ENCODE measurements around the gene RELT. TPM values are rescaled to one million over a fixed set of nuclear protein-coding genes. Genes with fewer than 3 reads are reported as not detected.
A peak's percentile ranks its signal among the peaks of the same experiment; 100 is the strongest.

Gene RELT
- total and polyA plus RNA-seq, 3 donors from 2014 or later, result 6.2 to 8.6 (median 8.4) TPM

DNA sequence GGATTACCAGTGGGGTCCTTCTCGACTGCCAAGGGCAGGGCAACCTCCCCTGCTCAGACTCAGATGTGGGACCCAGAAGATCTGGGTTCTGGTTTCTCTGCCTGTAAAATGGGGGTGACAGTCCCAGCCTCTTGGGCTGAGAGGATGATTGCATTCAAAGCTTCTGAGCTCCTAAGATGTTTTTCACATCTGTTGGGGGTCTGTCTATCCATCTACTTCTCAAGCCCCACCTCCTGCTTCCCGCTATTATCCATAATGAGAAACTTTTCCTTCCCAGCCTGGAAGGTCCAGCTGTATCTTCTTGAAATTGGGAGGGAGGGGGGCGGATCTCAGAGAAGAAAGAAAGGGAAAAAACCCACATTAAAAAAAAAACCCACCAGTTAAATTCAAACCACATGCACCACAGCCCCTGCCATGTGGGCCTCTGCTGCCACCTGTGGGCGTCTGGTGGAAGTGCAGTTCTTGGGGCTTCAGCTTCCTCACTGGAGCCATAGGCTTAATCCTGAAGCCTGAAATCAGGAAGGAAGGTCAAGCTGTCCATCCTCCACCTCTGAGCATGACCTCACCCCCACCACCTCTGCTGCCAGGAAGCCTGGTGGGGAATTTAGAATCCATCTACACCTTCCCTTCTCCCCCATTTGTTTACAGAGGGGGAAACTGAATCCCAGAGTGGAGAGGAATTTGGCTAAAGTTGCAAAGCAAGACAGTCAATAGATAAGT lies 40.8 kb upstream of the RELT start:
- WGBS, 2 donors, result 22 to 25% methylated on average over 4 of the region's 4 CpGs
- peaks cover 59% of the 10 kb centered on the region for H3K4me1 ChIP-seq
- no peaks in the 10 kb centered on the region for H3K27me3 ChIP-seq
- no peak overlapping the region for H3K4me3 ChIP-seq
- H3K36me3 ChIP-seq (ENCODE audit: low read depth, missing control alignments), result no peaks in the 10 kb centered on the region
- peak overlapping the region; percentile 69 to 79 for H3K27ac ChIP-seq
- intact Hi-C loops (cut with DNase I; ENCODE audit: low total_unique reads), result no loop called here
- peak; percentile 87 for DNase-seq
- TF ChIP-seq POLR2A (IDR thresholded peaks at IDR 0.05), result no peak
- TF ChIP-seq, protein P1, sequence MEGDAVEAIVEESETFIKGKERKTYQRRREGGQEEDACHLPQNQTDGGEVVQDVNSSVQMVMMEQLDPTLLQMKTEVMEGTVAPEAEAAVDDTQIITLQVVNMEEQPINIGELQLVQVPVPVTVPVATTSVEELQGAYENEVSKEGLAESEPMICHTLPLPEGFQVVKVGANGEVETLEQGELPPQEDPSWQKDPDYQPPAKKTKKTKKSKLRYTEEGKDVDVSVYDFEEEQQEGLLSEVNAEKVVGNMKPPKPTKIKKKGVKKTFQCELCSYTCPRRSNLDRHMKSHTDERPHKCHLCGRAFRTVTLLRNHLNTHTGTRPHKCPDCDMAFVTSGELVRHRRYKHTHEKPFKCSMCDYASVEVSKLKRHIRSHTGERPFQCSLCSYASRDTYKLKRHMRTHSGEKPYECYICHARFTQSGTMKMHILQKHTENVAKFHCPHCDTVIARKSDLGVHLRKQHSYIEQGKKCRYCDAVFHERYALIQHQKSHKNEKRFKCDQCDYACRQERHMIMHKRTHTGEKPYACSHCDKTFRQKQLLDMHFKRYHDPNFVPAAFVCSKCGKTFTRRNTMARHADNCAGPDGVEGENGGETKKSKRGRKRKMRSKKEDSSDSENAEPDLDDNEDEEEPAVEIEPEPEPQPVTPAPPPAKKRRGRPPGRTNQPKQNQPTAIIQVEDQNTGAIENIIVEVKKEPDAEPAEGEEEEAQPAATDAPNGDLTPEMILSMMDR (IDR thresholded peaks at IDR 0.05), result peak; percentile 86 to 99 (median 90)
- H3K9me3 ChIP-seq, result no peaks in the 10 kb centered on the region

DNA sequence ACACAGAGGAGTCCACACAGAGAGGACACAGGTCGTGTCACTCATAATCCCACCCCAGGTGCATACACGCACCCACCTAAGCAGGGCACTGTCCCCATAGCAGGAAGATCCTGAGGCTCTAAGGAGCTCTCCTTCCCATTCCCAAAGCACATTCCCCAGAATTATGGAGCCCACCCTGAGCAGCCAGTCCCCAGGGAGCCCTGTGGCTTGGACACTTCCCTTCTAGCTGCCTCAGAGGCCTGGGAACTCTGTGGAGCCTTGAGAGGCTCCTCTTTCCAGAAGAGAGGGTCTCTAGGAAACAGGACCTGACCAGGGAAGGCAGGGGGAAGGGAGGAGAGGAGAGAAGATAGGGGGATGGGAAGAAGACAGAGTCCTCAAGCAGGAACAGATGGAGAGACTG lies 38.4 kb upstream of the RELT start:
- no peak overlapping the region for H3K4me3 ChIP-seq
- H3K4me1 ChIP-seq, result peaks cover 37% of the 10 kb centered on the region
- WGBS, 2 donors, result 75 to 88% methylated on average over 2 of the region's 2 CpGs
- H3K36me3 ChIP-seq (ENCODE audit: low read depth, missing control alignments), result no peaks in the 10 kb centered on the region
- no peaks in the 10 kb centered on the region for H3K27me3 ChIP-seq
- no peaks in the 10 kb centered on the region for H3K9me3 ChIP-seq
- TF ChIP-seq, protein P1 (IDR thresholded peaks at IDR 0.05), result no peak
- TF ChIP-seq POLR2A (IDR thresholded peaks at IDR 0.05), result no peak
- peak overlapping the region in 1 of 2 donors; percentile 62 for H3K27ac ChIP-seq
- DNase-seq, result no peak
- intact Hi-C loops (cut with DNase I; ENCODE audit: low total_unique reads), result no loop called here

DNA sequence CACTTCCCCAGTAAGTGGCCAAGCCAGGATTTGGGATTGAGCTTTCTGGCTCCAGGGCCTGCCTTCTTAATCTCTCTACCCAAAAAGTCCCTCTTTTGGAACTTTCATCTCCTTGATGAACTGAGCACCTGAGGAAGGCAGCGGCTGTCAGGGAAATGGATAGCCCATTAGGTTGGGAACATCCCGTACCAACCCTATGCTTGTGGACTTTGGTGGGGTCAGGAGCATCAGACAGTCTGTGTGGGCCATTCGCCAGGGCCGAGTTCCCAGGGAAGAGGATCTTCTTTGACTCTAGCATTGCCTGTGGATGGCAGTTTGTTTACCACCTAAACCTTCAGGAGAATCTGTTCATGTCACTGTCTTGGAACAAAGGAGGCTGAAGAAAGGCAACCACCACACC lies 37.9 kb upstream of the RELT start:
- H3K27ac ChIP-seq, result peak overlapping the region in 1 of 2 donors; percentile 62
- WGBS, 2 donors, result 60 to 73% methylated on average over 4 of the region's 4 CpGs
- peaks cover 36% of the 10 kb centered on the region for H3K4me1 ChIP-seq
- DNase-seq, result peak; percentile 47
- H3K36me3 ChIP-seq (ENCODE audit: low read depth, missing control alignments), result no peaks in the 10 kb centered on the region
- H3K27me3 ChIP-seq, result no peaks in the 10 kb centered on the region
- H3K4me3 ChIP-seq, result no peak overlapping the region
- TF ChIP-seq POLR2A (IDR thresholded peaks at IDR 0.05), result no peak
- TF ChIP-seq, protein P1 (IDR thresholded peaks at IDR 0.05), result no peak
- intact Hi-C loops (cut with DNase I; ENCODE audit: low total_unique reads), result no loop called here
- H3K9me3 ChIP-seq, result no peaks in the 10 kb centered on the region

DNA sequence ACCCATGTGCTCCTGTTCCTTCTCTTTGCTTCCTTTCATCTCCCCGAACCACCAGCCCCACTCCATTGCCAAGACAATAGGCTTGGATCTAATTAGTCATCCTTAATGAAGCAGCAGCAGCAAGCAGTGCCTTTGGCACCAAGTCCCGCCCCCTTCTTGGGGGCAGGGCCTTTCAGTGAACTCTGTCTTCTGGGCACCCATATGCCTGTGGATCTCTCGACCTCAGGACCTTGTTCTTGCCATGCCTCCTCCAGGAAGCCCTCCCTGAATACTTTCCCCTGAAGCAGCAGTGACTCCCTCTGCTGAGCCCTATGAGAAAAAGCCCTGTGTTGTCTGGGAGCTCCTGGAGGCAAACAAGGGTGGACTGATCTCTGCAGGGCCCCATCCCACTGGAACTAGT lies 36.0 kb upstream of the RELT start:
- Histone ChIP-seq H3K4me1 (peaks cover 28% of the 10 kb centered on the region), H3K4me3 (no peak overlapping the region), H3K36me3 (ENCODE audit: low read depth, missing control alignments) (no peaks in the 10 kb centered on the region), H3K27ac (no peak overlapping the region), H3K27me3 (no peaks in the 10 kb centered on the region), H3K9me3 (no peaks in the 10 kb centered on the region)
- TF ChIP-seq, protein P1 (IDR thresholded peaks at IDR 0.05), result no peak
- no peak for TF ChIP-seq POLR2A (IDR thresholded peaks at IDR 0.05)
- intact Hi-C loops (cut with DNase I; ENCODE audit: low total_unique reads), result loop anchor here (5.0 to 10.0 kb wide), 2 partner anchors 33 to 55 kb away; partner anchors contain the start of gene ARHGEF17
- no peak for DNase-seq
- 78 to 81% methylated on average over 3 of the region's 3 CpGs for WGBS, 2 donors

DNA sequence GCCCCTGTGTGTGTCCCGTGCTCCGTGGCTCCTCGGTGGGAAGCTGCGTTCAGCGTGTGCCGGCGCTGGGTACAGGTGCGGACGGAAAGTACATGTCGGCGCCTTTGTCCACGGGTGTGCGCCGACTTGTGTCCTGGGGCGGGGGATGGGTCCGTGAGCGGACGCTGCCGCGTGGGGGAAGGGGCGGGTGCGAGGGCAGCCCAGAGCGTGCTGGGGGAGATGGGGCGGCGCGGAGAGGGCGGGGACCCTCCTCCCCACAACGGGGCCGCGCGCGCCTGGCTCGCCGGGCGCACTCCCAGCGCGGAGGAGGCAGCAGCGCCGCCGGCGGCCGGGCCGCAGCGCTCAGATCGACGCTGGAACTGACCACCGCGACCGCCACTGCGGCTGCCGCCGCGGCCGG lies 33.6 kb upstream of the RELT start:
- H3K9me3 ChIP-seq, result no peaks in the 10 kb centered on the region
- intact Hi-C loops (cut with DNase I; ENCODE audit: low total_unique reads), result loop anchor here (5.0 to 10.0 kb wide), 2 partner anchors 35 to 52 kb away; partner anchors contain the start of gene ARHGEF17

More for the DNA sequence above, 33.6 kb upstream of the RELT start:
- TF ChIP-seq, protein P1 (IDR thresholded peaks at IDR 0.05), result no peak
- TF ChIP-seq POLR2A (IDR thresholded peaks at IDR 0.05), result no peak
- Histone ChIP-seq H3K27ac (no peak overlapping the region), H3K4me1 (peaks cover 33% of the 10 kb centered on the region), H3K4me3 (peak overlapping the region; percentile 37 to 45), H3K27me3 (no peaks in the 10 kb centered on the region), H3K36me3 (ENCODE audit: low read depth, missing control alignments) (no peaks in the 10 kb centered on the region)
- DNase-seq, result peak; percentile 30
- 7 to 40% methylated on average over 1 to 34 of the region's 54 CpGs for WGBS, 2 donors

All from testis (tissue), 3 donors.